ENCODE measurements around the gene NPTN.

- TF ChIP-seq GATA2 (IDR thresholded peaks at IDR 0.05; ENCODE audit: low read depth, low read length), result no peak
- no peak for TF ChIP-seq GATA3 (IDR thresholded peaks at IDR 0.05; ENCODE audit: low read depth, low read length)
Measured at GRCh38 chr15:73517566-73517965, 115.6 kb downstream of the NPTN start.
